ENCODE results near the gene SEPHS2. TPM values are rescaled to one million over a fixed set of nuclear protein-coding genes. Genes with fewer than 3 reads are reported as not detected.

SEPHS2 gene
- total and polyA plus RNA-seq, 2 of the 8 experiments (the other 6 are each of a cell fraction or from before 2014, with no cell fraction given) = 28.2 to 61.8 TPM

- Histone ChIP-seq H2BK12ac (ENCODE audit: low read depth, low read length) (no peak overlapping the region), H3K4ac (replicated peaks; ENCODE audit: insufficient read length, low read depth, low read length) (peak overlapping the region; percentile 32), H4K5ac (ENCODE audit: insufficient read length, low read depth, low read length) (no peak overlapping the region), H2BK5ac (ENCODE audit: low read depth, low read length) (no peak overlapping the region), H3K56ac (replicated peaks; ENCODE audit: insufficient read length, low read depth, low read length) (no peak overlapping the region), H3K4me3 (ENCODE audit: extremely low read depth in 1 of 4, insufficient read depth in 2 of 4, low read depth in 3 of 4, low read length in 4 of 4) (no peak overlapping the region), H3K23ac (ENCODE audit: insufficient read length) (no peak overlapping the region), H3K79me2 (ENCODE audit: control insufficient read depth in 1 of 2, insufficient read depth in 2 of 2, low read length in 2 of 2) (peaks cover 0 to 23% of the 10 kb centered on the region in 2 experiments; a peak in 2 of 4 replicates), H3K18ac (ENCODE audit: extremely low read depth, low read length) (no peak overlapping the region), H3K9me3 (ENCODE audit: insufficient read depth in 2 of 2, low read depth in 1 of 2, low read length in 1 of 2) (no peaks in the 10 kb centered on the region), H3K27ac (ENCODE audit: low read depth, low read length) (no peak overlapping the region; the same call in 1 of the 2 replicates), H3K36me3 (ENCODE audit: control insufficient read depth in 2 of 4, insufficient read depth in 4 of 4, low read length in 3 of 4) (peaks cover 12 to 29% (median 20%) of the 10 kb centered on the region in 4 experiments; a peak in 7 of 8 replicates), H3K79me1 (ENCODE audit: low read depth, low read length) (peaks cover 3% of the 10 kb centered on the region; the same call in 1 of the 2 replicates), H3K4me1 (replicated peaks in 1 of 4; ENCODE audit: control insufficient read depth in 3 of 4, insufficient read depth in 4 of 4, low read length in 3 of 4) (peaks cover 0 to 6% (median 4%) of the 10 kb centered on the region in 4 experiments; a peak in 4 of 7 replicates), H2BK20ac (ENCODE audit: low read length) (no peak overlapping the region), H2BK120ac (replicated peaks; ENCODE audit: low read depth, low read length) (no peak overlapping the region), H4K8ac (ENCODE audit: extremely low read depth, insufficient read depth, low read length) (no peak overlapping the region), H2AFZ (ENCODE audit: low read length) (no peak overlapping the region), H2BK15ac (ENCODE audit: low read length) (no peak overlapping the region), H4K91ac (replicated peaks; ENCODE audit: insufficient read length, low read length) (no peak overlapping the region), H3K9ac (replicated peaks in 1 of 4; ENCODE audit: extremely low read depth in 1 of 4, low read depth in 3 of 4, low read length in 3 of 4) (no peak overlapping the region), H2AK5ac (ENCODE audit: low read depth, low read length) (0 out of 2 replicates have a peak overlapping the region, but pooled peaks have one; percentile 28), H3K4me2 (ENCODE audit: insufficient read depth in 1 of 2, low read depth in 2 of 2, low read length in 2 of 2) (no peak overlapping the region; a peak in 1 of 4 replicates), H3K14ac (ENCODE audit: insufficient read length) (no peak overlapping the region), H3K27me3 (replicated peaks in 1 of 4; ENCODE audit: control insufficient read depth in 3 of 4, extremely low read depth in 1 of 4, insufficient read depth in 3 of 4, low read length in 3 of 4) (no peaks in the 10 kb centered on the region), H3K23me2 (ENCODE audit: low read depth, low read length) (peaks cover 7% of the 10 kb centered on the region; the same call in 1 of the 2 replicates), H4K20me1 (replicated peaks in 1 of 2; ENCODE audit: control insufficient read depth in 1 of 2, insufficient read depth in 2 of 2, low read length in 2 of 2) (peaks cover 2 to 6% of the 10 kb centered on the region in 2 experiments)
- WGBS, 2 experiments (ENCODE audit: extremely low coverage in 1 of 2, insufficient coverage in 1 of 2, insufficient read length in 1 of 2, insufficient replicate concordance in 2 of 2, low coverage in 1 of 2, low lambda C conversion rate in 2 of 2, missing lambda C conversion rate in 1 of 2) = 93% methylated on average over 4 of the region's 4 CpGs; no CpG with 5 or more reads in 1 of the 2 experiments
- DNase-seq (ENCODE audit: low read depth in 1 of 2, low spot score in 2 of 2) (no peak), FAIRE-seq (no peak)
- ChIA-PET CTCF (ENCODE audit: partially characterized antibody) (interaction anchor here (1.1 kb wide), 1 partner anchor 187 kb away, joined by 3 read pairs; no protein-coding TSS in a partner anchor), POLR2A (ENCODE audit: partially characterized antibody) (interaction anchor here (1.3 kb wide), 1 partner anchor 138 kb away, joined by 3 read pairs; no protein-coding TSS in a partner anchor)
- TF ChIP-seq JUN (IDR thresholded peaks at IDR 0.05; ENCODE audit: low read depth, low read length) (no peak), TEAD4 (IDR thresholded peaks at IDR 0.05; ENCODE audit: low read depth, low read length) (no peak), POLR2A (IDR thresholded peaks at IDR 0.05; ENCODE audit: control extremely low read depth in 1 of 2, low read depth in 2 of 2, low read length in 2 of 2) (no peak)
These were observed 17.6 kb downstream of the SEPHS2 start for GRCh38 chr16:30428055-30428454.
